Hematopoietic multipotent progenitor cell (in vitro differentiated cells): ENCODE data around the gene DUSP10. TPM values are rescaled to one million over a fixed set of nuclear protein-coding genes. Genes with fewer than 3 reads are reported as not detected.

ENCODE experiments used
- DNase-seq, 3 donors: peaks; one replicate each; pipeline ENCODE4 v3.0.0-alpha.2; 2011 to 2015; ENCODE audit warnings: low read depth in 2 of 3, low spot score in 2 of 3
- total RNA-seq: library from RNA; depleted of rRNA; stranded (reverse); fragments of >200 nt; gene quantifications from one replicate; pipeline ENCODE4 v1.2.3, GENCODE V29; 2012

The DUSP10 gene
- total RNA-seq, 1 donor: 142 TPM

- DNase-seq: no peak
Observed at GRCh38 chr1:221697923-221698425, 43.9 kb downstream of the DUSP10 start.

GRCh38 chr1:221696718-221697461 lies 45.0 kb downstream of the DUSP10 start:
- no peak for DNase-seq

- DNase-seq: no peak
Observed at GRCh38 chr1:221696027-221696426, 45.9 kb downstream of the DUSP10 start.

- DNase-seq: no peak
Observed at GRCh38 chr1:221695301-221695700, 46.6 kb downstream of the DUSP10 start.

GRCh38 chr1:221694109-221694508 lies 47.8 kb downstream of the DUSP10 start:
- no peak for DNase-seq

GRCh38 chr1:221693087-221693486 lies 48.8 kb downstream of the DUSP10 start:
- DNase-seq: no peak

GRCh38 chr1:221692643-221693042 lies 49.2 kb downstream of the DUSP10 start:
- DNase-seq: no peak

- DNase-seq: no peak
Observed at GRCh38 chr1:221691261-221691660, 50.6 kb downstream of the DUSP10 start.

- no peak for DNase-seq
Observed at GRCh38 chr1:221690858-221691257, 51.0 kb downstream of the DUSP10 start.

GRCh38 chr1:221689138-221689537 lies 52.8 kb downstream of the DUSP10 start:
- peak in 2 of 3 donors; percentile 73 to 88 for DNase-seq

GRCh38 chr1:221688488-221688843 lies 53.4 kb downstream of the DUSP10 start:
- peak in 1 of 3 donors; percentile 64 for DNase-seq

GRCh38 chr1:221687836-221688487 lies 53.9 kb downstream of the DUSP10 start:
- peak in 1 of 3 donors; percentile 73 for DNase-seq

GRCh38 chr1:221683681-221684080 lies 58.2 kb downstream of the DUSP10 start:
- DNase-seq: no peak

GRCh38 chr1:221680085-221680484 lies 61.8 kb downstream of the DUSP10 start:
- DNase-seq: no peak

- DNase-seq: no peak
Observed at GRCh38 chr1:221678014-221678413, 63.9 kb downstream of the DUSP10 start.

- no peak for DNase-seq
Observed at GRCh38 chr1:221675880-221676800, 65.7 kb downstream of the DUSP10 start.

GRCh38 chr1:221672965-221673364 lies 68.9 kb downstream of the DUSP10 start:
- DNase-seq: no peak

GRCh38 chr1:221672239-221672645 lies 69.6 kb downstream of the DUSP10 start:
- no peak for DNase-seq

- no peak for DNase-seq
Observed at GRCh38 chr1:221670081-221670480, 71.8 kb downstream of the DUSP10 start.

GRCh38 chr1:221669441-221669840 lies 72.4 kb downstream of the DUSP10 start:
- DNase-seq: no peak

GRCh38 chr1:221667504-221667903 lies 74.4 kb downstream of the DUSP10 start:
- DNase-seq: peak in 2 of 3 donors; percentile 21 to 24
